OCI-LY1 (cell line): ENCODE data around the gene ATP2C1.

Source experiments
- H2AFZ ChIP-seq: fragments of 200-600 bp; sonication (generic), shearing (Covaris generic); 2 replicates; pipeline ENCODE4 v1.6.0; 2014; ENCODE audit warnings: antibody characterized with exemption, mild to moderate bottlenecking, low read length
- H3F3A ChIP-seq: fragments of 200-600 bp; sonication (generic), shearing (Covaris generic); 2 replicates; pipeline ENCODE4 v1.6.0; 2014; ENCODE audit warnings: mild to moderate bottlenecking, antibody characterized with exemption, low read length, moderate library complexity; ENCODE audit not compliant: insufficient read depth
- H3K27ac ChIP-seq: fragments of 200-600 bp; sonication (generic); 2 replicates; pipeline ENCODE4 v1.5.1; 2014; ENCODE audit warnings: low read length, mixed run types, mild to moderate bottlenecking, low read depth; ENCODE audit not compliant: poor library complexity, severe bottlenecking
- H3K27me3 ChIP-seq: fragments of 200-600 bp; sonication (generic); 2 replicates; pipeline ENCODE4 v1.6.0; 2014; ENCODE audit warnings: antibody characterized with exemption, mild to moderate bottlenecking, low read length, moderate library complexity; ENCODE audit not compliant: insufficient read depth
- H3K36me3 ChIP-seq: fragments of 200-600 bp; sonication (generic); 2 replicates; pipeline ENCODE4 v1.6.1; 2014; ENCODE audit warnings: mild to moderate bottlenecking, antibody characterized with exemption, low read length, moderate library complexity, mixed read lengths; ENCODE audit not compliant: insufficient read depth
- H3K4me1 ChIP-seq: fragments of 200-600 bp; sonication (generic); 2 replicates; pipeline ENCODE4 v1.5.1; 2014; ENCODE audit warnings: mild to moderate bottlenecking, low read length, moderate library complexity; ENCODE audit not compliant: insufficient read depth, severe bottlenecking
- H3K4me2 ChIP-seq: fragments of 200-600 bp; sonication (generic), shearing (Covaris generic); 2 replicates; pipeline ENCODE4 v1.6.1; 2014; ENCODE audit warnings: low read length
- H3K4me3 ChIP-seq: fragments of 200-600 bp; sonication (generic); 2 replicates; pipeline ENCODE4 v1.5.1; 2014; ENCODE audit warnings: low read length, low read depth, mild to moderate bottlenecking, mixed read lengths; ENCODE audit not compliant: poor library complexity, severe bottlenecking
- H3K79me2 ChIP-seq: fragments of 200-600 bp; shearing (Covaris generic); 2 replicates; pipeline ENCODE4 v1.6.1; 2016; ENCODE audit warnings: mixed run types, low read length, mixed read lengths; ENCODE audit not compliant: insufficient read depth
- H3K9ac ChIP-seq: fragments of 200-600 bp; sonication (generic), shearing (Covaris generic); 2 replicates; pipeline ENCODE4 v1.6.1; 2014; ENCODE audit warnings: mild to moderate bottlenecking, low read length, mixed read lengths
- H3K9me2 ChIP-seq: fragments of 200-600 bp; sonication (generic), shearing (Covaris generic); 2 replicates; pipeline ENCODE4 v1.6.1; 2014; ENCODE audit warnings: low read depth, mild to moderate bottlenecking, low read length, mixed read lengths
- H3K9me3 ChIP-seq: fragments of 200-600 bp; shearing (Covaris generic); 2 replicates; pipeline ENCODE4 v1.6.1; 2014; ENCODE audit warnings: low read length, mixed read lengths
- H4K20me1 ChIP-seq: fragments of 200-600 bp; sonication (generic), shearing (Covaris generic); 2 replicates; pipeline ENCODE4 v1.6.0; 2016; ENCODE audit warnings: mild to moderate bottlenecking, low read length; ENCODE audit not compliant: insufficient read depth
- EZH2 ChIP-seq: fragments of 200-600 bp; sonication (generic), shearing (Covaris generic); IDR thresholded peaks from 2 replicates; pipeline ENCODE4 v1.8.0; 2017; ENCODE audit warnings: borderline replicate concordance, mixed run types, mild to moderate bottlenecking, antibody characterized with exemption, low read length, moderate library complexity, mixed read lengths
- TF ChIP-seq, protein P1 (sequence below): fragments of 200-600 bp; sonication (generic), shearing (Covaris generic); IDR thresholded peaks from 2 replicates; pipeline ENCODE4 v1.5.1; 2017; ENCODE audit warnings: mild to moderate bottlenecking, antibody characterized with exemption, low read length, moderate library complexity, mixed read lengths

Gene ATP2C1

DNA sequence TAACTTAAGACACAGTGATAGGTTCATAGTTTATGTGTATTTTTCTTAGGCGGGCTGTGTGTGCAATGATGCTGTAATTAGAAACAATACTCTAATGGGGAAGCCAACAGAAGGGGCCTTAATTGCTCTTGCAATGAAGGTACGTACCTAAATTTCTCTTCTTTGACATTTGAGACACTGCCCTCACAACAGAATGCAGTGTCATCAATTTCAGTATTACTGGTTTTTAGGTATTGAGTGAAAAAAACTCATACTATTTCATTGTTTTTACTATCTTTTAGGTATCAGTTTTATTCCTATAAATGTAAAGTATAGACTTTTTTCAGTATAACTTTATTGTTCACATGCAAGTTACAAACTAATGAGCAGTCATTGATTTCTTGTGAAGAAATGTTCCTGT is 73.4 kb downstream of the ATP2C1 start:
- H3K9me2 ChIP-seq, result no peaks in the 10 kb centered on the region
- no peaks in the 10 kb centered on the region for H4K20me1 ChIP-seq
- H2AFZ ChIP-seq, result no peak overlapping the region
- H3K79me2 ChIP-seq, result no peaks in the 10 kb centered on the region
- H3K4me1 ChIP-seq, result no peaks in the 10 kb centered on the region
- H3K9ac ChIP-seq, result no peak overlapping the region
- TF ChIP-seq, protein P1, sequence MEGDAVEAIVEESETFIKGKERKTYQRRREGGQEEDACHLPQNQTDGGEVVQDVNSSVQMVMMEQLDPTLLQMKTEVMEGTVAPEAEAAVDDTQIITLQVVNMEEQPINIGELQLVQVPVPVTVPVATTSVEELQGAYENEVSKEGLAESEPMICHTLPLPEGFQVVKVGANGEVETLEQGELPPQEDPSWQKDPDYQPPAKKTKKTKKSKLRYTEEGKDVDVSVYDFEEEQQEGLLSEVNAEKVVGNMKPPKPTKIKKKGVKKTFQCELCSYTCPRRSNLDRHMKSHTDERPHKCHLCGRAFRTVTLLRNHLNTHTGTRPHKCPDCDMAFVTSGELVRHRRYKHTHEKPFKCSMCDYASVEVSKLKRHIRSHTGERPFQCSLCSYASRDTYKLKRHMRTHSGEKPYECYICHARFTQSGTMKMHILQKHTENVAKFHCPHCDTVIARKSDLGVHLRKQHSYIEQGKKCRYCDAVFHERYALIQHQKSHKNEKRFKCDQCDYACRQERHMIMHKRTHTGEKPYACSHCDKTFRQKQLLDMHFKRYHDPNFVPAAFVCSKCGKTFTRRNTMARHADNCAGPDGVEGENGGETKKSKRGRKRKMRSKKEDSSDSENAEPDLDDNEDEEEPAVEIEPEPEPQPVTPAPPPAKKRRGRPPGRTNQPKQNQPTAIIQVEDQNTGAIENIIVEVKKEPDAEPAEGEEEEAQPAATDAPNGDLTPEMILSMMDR, result no peak
- no peak for TF ChIP-seq EZH2
- H3K36me3 ChIP-seq, result peaks cover 89% of the 10 kb centered on the region
- H3K9me3 ChIP-seq, result no peaks in the 10 kb centered on the region
- no peak overlapping the region for H3K4me2 ChIP-seq
- no peak overlapping the region for H3K27ac ChIP-seq
- no peak overlapping the region for H3K4me3 ChIP-seq
- no peaks in the 10 kb centered on the region for H3F3A ChIP-seq
- H3K27me3 ChIP-seq, result no peaks in the 10 kb centered on the region

DNA sequence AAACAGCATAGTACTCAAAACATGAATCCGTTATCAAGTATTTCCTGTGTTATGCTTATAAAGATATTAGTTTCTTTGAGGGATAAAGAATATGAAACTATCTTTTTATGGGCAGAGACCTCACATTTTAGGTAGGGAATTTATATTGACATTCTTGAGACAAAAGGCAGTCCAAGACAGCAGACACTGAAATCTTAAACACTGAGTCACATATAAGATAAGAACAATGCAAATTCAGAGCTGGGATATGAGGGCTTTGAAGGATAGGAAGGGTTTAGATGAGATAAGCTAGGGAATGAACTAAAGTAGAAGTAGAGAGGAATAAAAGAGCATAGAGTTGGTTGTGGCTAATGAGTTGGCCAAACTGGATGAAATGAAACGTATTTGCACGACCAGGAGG is 74.3 kb downstream of the ATP2C1 start:
- no peak overlapping the region for H3K4me2 ChIP-seq
- H3K36me3 ChIP-seq, result peaks cover 87% of the 10 kb centered on the region

DNA sequence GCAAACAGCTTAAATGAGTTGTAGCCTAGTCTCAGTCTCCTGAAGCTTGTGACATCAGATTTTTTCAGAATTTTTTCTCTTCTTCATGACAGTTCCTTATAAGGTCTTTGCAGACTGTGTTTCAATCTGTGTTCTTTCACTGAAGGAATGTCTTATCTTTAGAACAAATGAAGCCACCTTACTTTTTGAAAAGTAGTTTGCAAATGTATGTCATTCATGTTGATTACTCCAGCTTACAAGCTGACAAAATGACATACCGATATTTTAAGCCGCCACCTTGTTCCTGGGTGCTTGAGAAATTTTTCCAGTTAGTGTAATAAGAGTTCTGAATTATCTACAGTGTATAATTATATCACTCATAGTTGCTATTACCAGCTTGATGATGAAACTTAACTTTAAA is 75.7 kb downstream of the ATP2C1 start:
- no peaks in the 10 kb centered on the region for H3K4me1 ChIP-seq
- no peaks in the 10 kb centered on the region for H3F3A ChIP-seq
- H3K4me3 ChIP-seq, result no peak overlapping the region
- H3K36me3 ChIP-seq, result peaks cover 74% of the 10 kb centered on the region
- no peaks in the 10 kb centered on the region for H3K27me3 ChIP-seq
- no peaks in the 10 kb centered on the region for H3K9me3 ChIP-seq
- no peaks in the 10 kb centered on the region for H3K79me2 ChIP-seq
- TF ChIP-seq, protein P1, result no peak
- no peak for TF ChIP-seq EZH2
- H3K4me2 ChIP-seq, result no peak overlapping the region
- no peak overlapping the region for H3K9ac ChIP-seq
- no peaks in the 10 kb centered on the region for H4K20me1 ChIP-seq
- H2AFZ ChIP-seq, result no peak overlapping the region
- no peak overlapping the region for H3K27ac ChIP-seq
- H3K9me2 ChIP-seq, result no peaks in the 10 kb centered on the region

More for the DNA sequence above, 74.3 kb downstream of the ATP2C1 start:
- Histone ChIP-seq H3F3A (no peaks in the 10 kb centered on the region), H3K9me2 (no peaks in the 10 kb centered on the region), H3K79me2 (no peaks in the 10 kb centered on the region), H4K20me1 (no peaks in the 10 kb centered on the region), H3K27me3 (no peaks in the 10 kb centered on the region), H3K4me3 (no peak overlapping the region), H3K9ac (no peak overlapping the region), H3K9me3 (no peaks in the 10 kb centered on the region), H3K4me1 (no peaks in the 10 kb centered on the region), H3K27ac (no peak overlapping the region), H2AFZ (no peak overlapping the region)
- TF ChIP-seq, protein P1, result no peak
- TF ChIP-seq EZH2, result no peak
